GM18867 (cell line): ENCODE results near the gene TMUB1.
A peak's percentile ranks its signal among the peaks of the same experiment; 100 is the strongest.

Experiments
- ATAC-seq: cut with Tn5 transposase; IDR thresholded peaks from one replicate; pipeline ENCODE4 v1.9.1; 2021; ENCODE audit warnings: mild to moderate bottlenecking, moderate library complexity; ENCODE audit not compliant: unreplicated experiment

The TMUB1 gene

DNA sequence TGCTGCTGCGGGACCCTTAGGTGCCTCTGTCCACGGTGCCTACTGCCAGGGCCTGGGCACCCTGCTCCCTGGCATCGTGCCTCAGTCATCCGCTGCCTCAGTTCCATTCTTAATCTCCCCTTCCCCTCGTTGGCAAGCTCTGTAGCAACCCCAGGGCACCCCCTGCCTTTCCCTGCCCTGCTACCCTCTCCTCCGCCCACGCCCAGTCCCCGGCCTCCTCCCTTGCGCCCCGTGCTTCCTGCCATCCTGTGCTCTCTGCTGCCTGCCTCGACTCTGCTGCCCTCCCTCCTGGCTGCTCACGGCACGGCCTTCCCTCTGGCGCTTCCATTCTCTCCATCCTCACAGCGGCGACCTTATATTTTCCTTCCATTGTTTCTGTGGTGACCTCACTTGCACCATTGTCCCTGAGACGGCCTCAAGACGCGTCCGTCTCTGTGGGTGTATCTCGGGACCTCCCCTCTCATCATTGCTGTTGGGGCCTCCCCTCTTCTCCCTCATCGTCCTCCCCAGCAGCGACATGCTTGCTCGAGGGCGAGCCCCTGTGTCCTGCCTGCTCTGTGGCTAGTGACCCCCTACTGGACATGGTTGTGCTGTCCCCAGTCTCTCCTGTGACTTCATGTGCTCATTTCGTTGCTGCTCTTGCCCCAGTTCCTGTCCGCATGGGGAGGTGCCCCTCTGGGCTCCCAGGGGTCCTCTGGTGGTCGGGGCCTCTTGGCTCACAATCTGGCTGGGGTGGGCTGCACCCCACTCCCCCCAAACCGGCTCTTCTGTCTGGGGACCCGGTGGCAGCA lies 38.3 kb upstream of the TMUB1 start:
- ATAC-seq, result no peak

DNA sequence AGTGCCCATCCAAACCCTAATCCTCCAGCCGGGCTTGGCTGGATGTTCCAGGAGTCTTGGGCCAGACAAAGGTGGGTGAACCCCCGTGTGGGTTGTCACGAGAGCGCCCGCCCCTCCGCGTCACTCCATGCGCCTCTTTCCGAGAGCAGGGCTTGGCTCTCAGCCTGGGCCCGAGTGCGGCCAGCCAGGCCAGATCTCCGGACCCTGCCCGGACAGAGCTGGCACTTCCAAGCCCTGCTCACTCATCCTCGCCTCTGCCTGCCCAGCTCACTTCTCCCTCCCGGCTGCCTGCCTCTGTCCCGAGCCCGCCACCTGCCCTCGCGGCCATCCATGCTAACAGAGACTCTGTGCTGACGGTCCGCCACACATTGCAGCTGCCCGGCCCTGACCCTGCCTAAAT lies 37.6 kb upstream of the TMUB1 start:
- ATAC-seq, result no peak

DNA sequence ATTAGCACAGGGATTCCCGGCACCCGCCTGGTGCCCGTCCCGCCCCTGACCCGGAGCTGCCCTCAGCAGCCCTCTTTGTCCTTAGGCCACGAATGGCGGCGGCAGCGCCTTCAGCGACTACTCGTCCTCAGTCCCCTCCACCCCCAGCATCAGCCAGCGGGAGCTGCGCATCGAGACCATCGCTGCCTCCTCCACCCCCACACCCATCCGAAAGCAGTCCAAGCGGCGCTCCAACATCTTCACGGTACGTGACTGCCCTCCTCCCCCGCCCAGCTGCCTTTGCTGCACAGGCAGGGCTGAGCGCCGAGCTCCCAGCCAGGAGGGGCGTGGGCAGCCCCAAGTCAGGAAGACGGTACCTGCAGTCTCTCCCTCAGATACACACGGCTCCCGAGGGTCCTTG lies 36.6 kb upstream of the TMUB1 start:
- ATAC-seq, result no peak

DNA sequence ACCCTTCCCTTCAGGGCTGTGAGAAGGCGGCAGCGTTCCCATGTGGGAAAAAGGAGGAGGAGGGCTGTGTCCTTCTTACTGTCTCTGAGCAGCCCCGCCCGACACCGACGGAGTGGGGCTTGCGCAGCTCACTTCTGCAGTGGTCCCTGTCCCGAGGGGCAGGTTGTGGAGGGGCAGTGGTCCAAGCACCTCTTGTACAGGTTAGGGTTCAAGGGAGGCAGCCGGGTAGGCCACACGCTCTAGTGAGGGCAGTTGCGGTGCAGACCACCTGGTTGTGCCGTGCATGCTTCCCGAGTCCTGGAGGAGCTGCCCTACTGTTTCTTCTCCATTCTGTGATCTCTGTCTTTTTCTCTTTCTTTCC lies 35.7 kb upstream of the TMUB1 start:
- no peak for ATAC-seq

DNA sequence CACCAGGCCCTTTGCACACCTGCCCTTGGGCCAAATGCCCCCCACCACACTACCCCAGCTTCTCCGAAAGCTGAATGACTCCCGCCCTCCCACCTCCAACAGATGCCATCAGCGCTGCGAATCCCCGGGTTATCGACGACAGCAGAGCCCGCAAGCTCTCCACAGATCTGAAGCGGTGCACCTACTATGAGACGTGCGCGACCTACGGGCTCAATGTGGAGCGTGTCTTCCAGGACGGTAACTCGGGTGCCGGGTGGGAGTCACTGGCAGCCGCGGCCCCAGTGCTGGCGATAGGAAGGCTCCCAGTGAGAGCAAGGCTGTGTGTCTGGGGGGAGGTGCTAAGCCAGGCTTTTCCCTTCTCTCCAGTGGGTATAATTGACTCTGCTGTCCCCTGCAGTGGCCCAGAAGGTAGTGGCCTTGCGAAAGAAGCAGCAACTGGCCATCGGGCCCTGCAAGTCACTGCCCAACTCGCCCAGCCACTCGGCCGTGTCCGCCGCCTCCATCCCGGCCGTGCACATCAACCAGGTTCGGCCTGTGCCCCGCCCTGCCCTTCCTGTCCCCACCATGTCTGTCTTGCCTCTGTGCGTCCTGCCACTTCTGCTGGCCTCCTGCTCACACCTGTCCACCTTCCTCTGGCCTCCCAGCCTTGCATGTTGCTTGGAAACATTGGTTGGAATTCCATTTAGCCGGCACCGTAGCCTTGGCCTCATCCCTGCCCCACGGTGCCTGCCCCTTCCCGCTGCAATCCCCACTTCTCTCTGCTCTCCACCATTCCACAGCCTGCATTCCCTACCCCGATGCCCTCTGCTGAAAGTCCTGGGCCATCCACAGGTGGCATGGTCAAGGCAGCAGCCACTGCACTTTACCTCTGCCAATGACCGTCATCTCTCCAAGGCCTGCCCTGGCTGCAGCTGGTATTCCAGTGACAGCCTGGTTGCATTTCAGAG lies 35.1 kb upstream of the TMUB1 start:
- no peak for ATAC-seq

DNA sequence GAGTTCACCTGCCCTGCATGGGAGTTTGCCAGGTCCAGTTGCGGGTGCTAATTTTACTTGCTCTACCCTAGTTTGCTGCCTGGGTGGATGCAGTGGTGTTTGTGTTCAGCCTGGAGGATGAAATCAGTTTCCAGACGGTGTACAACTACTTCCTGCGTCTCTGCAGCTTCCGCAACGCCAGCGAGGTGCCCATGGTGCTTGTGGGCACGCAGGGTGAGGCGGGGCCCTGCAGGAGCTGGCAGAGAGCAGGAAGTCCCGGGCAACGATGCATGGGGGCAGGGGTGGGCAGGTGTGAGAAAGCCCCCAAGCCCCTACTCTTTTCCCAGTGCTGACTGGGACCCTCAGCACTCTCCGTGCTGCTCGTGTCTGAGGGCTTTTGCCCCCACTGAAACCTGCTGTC lies 34.3 kb upstream of the TMUB1 start:
- no peak for ATAC-seq

DNA sequence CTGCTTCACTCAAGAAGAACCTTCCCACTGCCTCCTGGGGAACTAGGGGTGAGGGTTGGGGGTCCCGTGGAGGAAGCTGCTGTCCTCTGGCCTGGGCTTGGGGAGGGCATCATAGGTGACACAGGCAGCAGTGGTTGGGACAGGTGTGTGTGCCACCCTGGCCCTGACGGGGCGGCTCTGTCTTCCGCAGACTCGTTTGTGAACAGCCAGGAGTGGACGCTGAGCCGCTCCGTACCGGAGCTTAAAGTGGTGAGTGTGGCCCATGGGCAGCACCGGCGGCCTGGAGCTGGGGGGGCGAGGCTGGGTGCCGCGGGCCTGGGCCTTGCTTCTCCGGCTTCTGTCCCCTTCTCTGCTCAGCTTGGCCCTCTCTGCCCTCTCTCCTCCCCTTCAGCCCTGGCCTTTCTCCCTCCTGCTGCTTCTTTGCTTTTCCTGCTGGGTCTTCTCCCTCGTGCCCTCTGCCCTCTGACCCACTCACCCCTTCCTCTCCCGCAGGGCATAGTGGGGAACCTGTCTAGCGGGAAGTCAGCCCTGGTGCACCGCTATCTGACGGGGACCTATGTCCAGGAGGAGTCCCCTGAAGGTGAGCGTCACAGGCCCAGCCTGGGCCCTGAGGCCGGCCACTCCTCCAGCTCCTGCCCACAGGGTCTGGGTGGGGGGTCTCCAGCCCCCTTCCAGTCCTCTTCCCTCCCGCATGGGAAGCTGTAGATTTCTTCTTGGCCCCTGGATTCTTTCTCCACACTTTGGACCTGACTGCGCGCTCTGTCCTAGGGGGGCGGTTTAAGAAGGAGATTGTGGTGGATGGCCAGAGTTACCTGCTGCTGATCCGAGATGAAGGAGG lies 33.5 kb upstream of the TMUB1 start:
- ATAC-seq, result no peak

DNA sequence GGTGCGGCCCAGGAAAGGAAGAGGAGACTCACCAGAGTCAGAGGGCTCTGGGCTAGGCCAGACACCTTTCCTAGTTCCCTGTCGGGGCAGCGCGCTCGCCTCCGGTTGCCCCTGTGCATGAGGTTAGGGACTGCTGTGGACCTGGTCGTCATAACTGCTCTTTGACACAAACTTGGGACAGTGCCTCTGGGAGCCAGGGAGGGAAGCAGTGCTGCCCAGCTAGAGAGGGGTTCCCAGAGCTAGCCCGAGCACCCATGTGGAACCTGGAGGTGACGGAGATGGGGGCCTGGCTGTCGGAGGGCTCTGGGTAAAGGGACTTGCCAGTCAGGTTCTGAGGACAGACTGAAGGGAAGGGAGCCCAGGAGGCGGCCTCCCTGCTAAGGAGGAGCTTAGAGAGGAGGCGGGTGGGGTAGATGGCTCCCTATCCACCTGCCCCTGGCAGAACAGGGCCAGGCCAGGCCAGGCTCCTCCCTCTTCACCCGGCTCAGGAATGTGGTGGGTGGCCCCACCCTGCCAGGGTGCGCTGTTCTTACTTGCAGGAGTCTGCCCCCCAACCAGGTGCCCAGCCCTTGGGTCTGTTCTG lies 32.6 kb upstream of the TMUB1 start:
- ATAC-seq, result no peak

DNA sequence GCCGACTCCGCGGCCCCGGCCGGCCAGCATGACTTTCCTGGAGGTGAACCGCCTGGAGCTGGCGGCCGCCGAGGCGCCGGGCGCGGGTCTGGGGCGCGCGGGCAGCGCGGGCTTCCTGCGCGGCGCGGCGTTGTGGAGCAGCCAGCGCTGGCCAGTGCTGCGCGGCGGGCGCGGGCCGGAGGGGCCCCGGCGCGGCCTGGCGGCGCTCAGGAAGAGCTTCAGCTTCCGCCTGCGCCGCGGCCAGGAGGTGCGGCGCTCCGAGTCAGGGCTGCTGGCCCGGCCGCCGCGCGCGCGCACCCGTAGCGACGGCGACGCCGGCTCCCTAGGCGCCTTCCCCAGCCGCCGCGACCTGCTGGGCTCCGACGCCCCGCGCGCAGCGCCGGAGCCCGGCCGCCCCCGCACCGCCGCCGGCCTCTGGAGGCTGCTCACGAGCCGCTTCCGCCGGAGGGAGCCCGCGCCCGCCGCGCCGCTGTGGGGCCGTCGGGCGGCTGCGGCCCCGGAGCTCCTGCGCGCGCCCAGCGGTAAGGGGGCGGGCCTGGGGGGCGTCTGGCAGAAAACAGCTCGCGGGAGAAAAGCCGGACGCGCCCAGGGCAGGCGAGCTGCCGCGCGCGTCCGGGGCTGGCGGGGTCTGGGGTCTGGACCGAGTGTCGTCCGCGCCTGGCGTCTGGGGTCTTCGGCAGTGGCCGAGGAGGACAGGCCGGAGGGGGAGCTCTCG lies 32.0 kb upstream of the TMUB1 start:
- no peak for ATAC-seq

DNA sequence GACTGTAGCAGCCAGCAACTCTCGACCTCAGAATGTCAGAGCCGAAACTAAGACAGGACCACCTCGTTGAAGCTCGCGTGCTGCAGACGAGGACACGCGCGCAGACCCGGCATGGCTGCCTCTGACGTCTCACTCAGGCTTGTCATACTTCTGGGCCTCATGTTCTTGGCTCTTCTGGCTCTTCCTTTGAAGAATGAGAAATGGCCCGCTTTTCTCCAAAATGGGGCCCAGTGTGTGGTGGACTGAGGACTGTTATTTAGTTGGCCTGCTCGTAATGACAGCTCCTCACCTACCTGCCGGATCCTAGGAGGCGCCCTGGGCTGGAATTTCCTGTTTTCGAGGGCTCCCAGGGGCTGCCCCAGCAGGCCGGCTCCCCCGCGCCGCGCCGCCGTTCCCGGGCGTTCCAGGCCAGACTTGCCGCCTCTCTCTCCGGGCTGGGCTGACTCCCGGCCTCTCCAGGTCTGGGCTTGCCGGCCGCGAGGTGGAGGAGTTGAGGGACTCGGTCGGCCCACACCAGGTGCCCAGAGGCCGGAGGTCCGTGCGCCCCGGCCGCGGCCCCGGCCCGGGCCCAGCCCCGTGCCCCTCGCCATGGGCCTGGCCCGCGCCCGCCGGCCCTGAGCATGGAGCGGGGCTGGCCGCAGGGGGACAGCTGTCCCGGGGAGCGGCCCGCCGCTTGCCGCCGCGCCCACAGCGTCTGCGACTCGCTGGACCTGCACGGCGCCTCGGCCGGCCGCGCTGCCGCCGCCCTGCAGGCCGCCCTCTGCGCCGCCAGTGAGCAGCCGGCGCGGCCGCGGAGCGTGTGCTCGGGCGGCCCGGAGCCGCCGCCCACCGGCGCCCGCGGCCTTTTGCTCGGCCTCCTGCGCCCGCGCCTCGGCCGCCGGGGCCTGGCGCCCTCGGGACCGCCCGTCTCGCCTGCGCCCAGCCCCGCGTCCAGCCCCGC lies 31.1 kb upstream of the TMUB1 start:
- no peak for ATAC-seq

DNA sequence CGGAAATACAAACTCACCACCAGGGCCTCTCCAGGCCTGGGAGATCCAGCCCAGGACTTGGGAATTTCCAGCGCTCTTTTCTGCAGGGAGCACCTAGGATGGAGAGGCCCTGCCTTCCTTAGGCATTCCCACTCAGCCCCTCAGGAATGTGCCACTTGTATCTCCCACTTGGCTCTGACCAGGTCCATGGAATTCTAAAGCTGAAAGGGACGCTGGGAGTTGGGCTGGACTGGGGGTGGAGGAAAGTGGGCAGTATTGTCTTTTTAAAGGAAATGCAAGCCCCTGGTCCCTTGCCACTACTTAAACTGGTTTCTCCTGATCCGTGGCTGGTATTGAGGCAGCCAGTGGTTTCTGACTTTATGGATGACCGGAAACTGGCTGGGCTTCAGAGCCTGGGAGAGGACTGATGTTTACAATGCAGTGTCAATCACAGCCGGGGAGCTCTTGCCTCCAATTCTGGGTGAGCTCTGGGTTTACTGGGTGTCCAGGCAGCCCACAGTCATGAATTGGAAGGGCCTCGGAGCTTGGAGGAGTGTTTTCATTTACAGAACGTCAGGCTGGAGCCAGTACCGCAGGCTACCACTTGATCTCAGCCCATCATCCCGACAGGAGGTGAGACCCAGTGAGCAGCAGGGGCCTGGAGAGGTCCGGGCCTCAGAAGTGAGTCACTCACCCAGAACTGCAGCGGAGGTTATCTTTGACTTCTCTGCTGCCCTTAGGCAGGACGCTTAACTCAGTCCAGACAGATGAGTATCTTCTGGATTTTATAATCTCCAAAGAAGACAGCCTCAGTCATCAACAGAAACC lies 30.3 kb upstream of the TMUB1 start:
- ATAC-seq, result no peak

DNA sequence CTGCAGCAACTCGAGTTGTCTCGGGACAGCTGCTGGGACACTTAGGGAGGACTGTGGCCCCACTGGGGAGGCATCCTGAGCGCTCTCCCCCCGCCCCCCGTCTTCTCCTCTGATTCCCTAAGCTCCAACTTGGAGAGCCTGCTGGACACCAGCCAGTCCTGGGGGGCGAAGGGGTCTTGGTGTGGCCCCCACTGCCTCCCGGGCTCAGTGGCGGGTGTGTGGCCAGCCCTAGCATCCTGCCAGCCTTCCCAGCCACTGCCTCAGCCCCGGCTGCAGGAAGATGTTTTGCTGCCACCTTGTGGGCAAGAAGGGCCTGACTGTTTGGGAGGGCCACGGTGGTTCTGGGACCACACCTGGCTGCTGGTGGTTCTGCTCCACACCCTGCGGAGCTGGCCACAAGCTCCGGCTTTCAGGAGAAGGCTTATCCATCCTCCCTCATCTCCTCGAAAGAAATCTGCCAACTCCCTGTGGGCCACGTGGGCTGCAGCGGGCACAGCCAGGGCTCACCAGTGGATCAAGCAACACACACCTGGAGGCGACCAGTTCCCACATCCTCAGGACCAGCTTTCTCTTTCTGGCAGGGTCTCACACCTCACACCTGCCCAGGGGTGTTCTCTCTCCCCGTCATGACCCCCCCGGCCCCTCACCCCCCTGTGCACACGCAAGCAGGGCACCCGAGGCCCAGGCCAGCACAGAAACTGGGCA lies 27.8 kb upstream of the TMUB1 start:
- ATAC-seq, result peak; percentile 79

DNA sequence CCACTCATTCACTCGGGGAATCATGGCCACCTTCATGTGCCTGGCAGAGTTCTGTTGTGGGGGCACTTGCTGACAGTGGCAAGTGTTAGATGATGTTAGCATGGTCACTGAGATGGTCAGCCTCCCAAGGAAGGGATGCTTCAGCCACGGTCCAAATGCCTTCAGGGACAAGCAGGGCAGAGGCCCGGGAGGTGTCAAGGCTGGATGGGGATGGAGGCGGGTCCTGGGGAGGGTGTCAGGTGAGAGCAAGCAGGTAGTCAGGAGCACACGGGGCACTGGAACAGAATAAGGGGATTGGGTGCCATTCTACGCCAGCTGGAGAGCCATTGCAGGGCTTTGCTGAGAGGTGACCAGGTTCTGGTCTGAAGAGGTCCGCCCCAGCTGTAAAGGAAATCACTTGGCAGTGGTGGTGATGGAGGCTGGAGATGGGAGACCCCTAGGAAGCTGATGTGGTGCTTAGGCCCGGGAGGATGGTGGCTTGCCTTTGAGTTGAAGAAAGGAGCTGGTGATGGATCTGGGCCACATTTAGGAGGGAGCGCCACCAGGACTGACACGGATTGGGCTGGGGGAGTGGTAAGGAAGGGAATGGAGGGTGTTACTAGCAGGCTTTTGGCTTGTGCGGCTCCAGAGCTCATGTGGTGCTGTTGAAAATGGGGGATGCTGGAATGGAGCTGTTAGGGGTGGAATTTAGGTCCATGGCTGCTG lies 27.1 kb upstream of the TMUB1 start:
- ATAC-seq, result no peak

DNA sequence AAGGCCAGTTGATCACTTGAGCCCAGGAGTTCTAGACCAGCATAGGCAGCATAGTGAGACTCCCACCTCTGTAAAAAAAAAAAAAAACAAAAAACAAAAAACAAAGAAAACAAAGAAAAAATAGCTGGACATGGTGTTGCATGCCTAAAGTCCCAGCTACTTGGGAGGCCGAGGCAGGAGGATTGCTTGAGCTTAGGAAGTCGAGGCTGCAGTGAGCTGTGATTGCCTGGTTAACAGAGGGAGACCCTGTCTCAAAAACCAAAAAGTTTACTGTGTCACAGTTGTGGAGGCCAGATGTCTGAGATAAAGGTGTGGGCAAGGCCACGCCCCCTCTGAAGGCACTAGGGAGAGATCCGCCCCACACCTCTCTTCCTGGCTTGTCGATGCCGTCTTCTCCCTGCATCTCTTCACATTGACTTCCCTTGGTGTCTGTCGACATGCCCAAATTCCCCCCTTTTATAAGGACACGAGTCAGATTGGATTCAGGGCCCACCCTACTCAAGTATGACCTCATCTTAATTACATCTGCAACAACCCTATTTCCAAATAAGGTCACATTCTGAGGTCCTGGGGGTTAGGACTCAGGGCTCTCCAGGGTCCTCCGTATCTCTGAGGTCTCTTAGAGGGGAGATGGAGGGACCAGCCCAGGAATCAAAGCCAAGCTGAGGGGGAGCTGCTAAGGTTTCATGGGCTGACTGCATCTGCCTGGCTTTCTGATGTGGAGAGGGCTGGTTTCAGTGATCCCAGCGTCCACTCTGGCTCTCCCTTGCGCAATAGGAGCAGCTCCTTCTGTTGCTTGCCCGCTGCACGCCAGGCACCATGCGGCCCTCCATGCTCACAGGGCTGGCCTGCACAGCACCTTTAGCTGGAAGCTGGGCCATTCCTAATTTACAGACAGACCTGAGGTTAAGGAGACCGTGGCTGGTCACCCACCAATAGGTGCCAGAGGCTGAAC lies 26.1 kb upstream of the TMUB1 start:
- no peak for ATAC-seq

DNA sequence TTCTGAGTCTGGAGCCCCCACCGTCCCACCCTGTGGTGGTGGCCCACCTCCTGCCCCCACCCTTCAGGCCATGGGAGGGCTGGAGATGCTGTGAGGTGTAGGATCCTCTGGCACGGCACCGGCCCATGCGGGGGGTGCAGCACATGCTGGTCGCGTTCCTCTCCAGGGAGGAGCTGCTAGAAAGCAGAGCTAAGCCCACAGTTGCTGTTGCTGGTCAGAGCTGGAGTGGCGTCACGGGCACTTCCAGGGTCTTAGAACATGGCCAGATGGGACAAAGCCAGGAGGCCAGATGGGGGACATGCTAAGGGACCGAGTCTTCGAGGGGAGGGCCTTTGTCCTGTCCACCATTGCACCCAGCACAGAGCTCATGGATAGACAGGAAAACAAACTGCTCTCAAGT lies 24.6 kb upstream of the TMUB1 start:
- no peak for ATAC-seq
